Osteoblast (primary cell): ENCODE results near the gene AMBRA1. TPM values are rescaled to one million over a fixed set of nuclear protein-coding genes. Genes with fewer than 3 reads are reported as not detected.

Experiments
- DNase-seq: peaks from one replicate; pipeline ENCODE4 v3.0.0; 2011; ENCODE audit warnings: low spot score, mixed read lengths; ENCODE audit not compliant: insufficient read length; ENCODE audit errors: missing footprints
- H2AFZ ChIP-seq: 2 replicates; pipeline ENCODE4 v1.6.0; 2011; ENCODE audit warnings: mild to moderate bottlenecking, low read length
- H3K27ac ChIP-seq: 2 replicates; pipeline ENCODE4 v1.5.1; 2011; ENCODE audit warnings: mild to moderate bottlenecking, low read depth, low read length, moderate library complexity
- H3K27me3 ChIP-seq: 2 replicates; pipeline ENCODE4 v1.6.0; 2012; ENCODE audit warnings: mild to moderate bottlenecking, control low read depth, inconsistent platforms, low read length, moderate library complexity; ENCODE audit not compliant: insufficient read depth
- H3K36me3 ChIP-seq: 2 replicates; pipeline ENCODE4 v1.5.1; 2011; ENCODE audit warnings: mild to moderate bottlenecking, low read length, control low read depth, moderate library complexity; ENCODE audit not compliant: insufficient read depth
- H3K4me1 ChIP-seq: 2 replicates; pipeline ENCODE4 v1.5.1; 2011; ENCODE audit warnings: mild to moderate bottlenecking, low read length, control low read depth, moderate library complexity; ENCODE audit not compliant: insufficient read depth
- H3K4me2 ChIP-seq: 2 replicates; pipeline ENCODE4 v1.6.0; 2011; ENCODE audit warnings: mild to moderate bottlenecking, low read length; ENCODE audit not compliant: insufficient read depth
- H3K4me3 ChIP-seq: fragments of 200-600 bp; sonication (generic); 3 replicates; pipeline ENCODE4 v1.5.1; 2012; ENCODE audit warnings: mild to moderate bottlenecking, low read length, inconsistent platforms; ENCODE audit not compliant: insufficient read depth
- H3K79me2 ChIP-seq: 2 replicates; pipeline ENCODE4 v1.6.0; 2012; ENCODE audit warnings: mild to moderate bottlenecking, low read length, control low read depth, inconsistent platforms; ENCODE audit not compliant: insufficient read depth
- H3K9me3 ChIP-seq: 2 replicates; pipeline ENCODE4 v1.5.1; 2011; ENCODE audit warnings: low read depth, low read length, control low read depth
- H4K20me1 ChIP-seq: 2 replicates; pipeline ENCODE4 v1.6.0; 2012; ENCODE audit warnings: mild to moderate bottlenecking, low read length, control low read depth; ENCODE audit not compliant: insufficient read depth
- CTCF ChIP-seq: IDR thresholded peaks from 2 replicates; pipeline ENCODE4 v1.5.1; 2011; ENCODE audit warnings: mild to moderate bottlenecking, low read depth, low read length, moderate library complexity; ENCODE audit errors: extremely low read depth
- total RNA-seq: library from RNA; depleted of rRNA; stranded (reverse); fragments of >200 nt; gene quantifications from 2 replicates; pipeline ENCODE4 v1.2.3, GENCODE V29; 2012

Gene AMBRA1
- total RNA-seq, 1 donor: 29.7 TPM

- Histone ChIP-seq H3K9me3 (no peaks in the 10 kb centered on the region), H4K20me1 (peaks cover 5% of the 10 kb centered on the region), H3K4me2 (no peak overlapping the region), H2AFZ (no peak overlapping the region), H3K27me3 (no peaks in the 10 kb centered on the region), H3K4me3 (no peak overlapping the region), H3K79me2 (peaks cover 11% of the 10 kb centered on the region), H3K36me3 (no peaks in the 10 kb centered on the region), H3K27ac (no peak overlapping the region), H3K4me1 (peaks cover 15% of the 10 kb centered on the region)
- no peak for TF ChIP-seq CTCF
- DNase-seq: peak; percentile 54
Observed at GRCh38 chr11:46597609-46598219, 3.9 kb upstream of the AMBRA1 start.

- Histone ChIP-seq H3K4me1 (peaks cover 19% of the 10 kb centered on the region), H3K4me2 (no peak overlapping the region), H3K79me2 (peaks cover 16% of the 10 kb centered on the region), H3K27me3 (no peaks in the 10 kb centered on the region), H3K4me3 (no peak overlapping the region), H2AFZ (no peak overlapping the region), H3K36me3 (no peaks in the 10 kb centered on the region), H3K9me3 (no peaks in the 10 kb centered on the region), H3K27ac (no peak overlapping the region), H4K20me1 (peaks cover 8% of the 10 kb centered on the region)
- no peak for DNase-seq
- TF ChIP-seq CTCF: no peak
Observed at GRCh38 chr11:46597155-46597554, 3.3 kb upstream of the AMBRA1 start.

GRCh38 chr11:46594785-46595184 lies 962 bp upstream of the AMBRA1 start:
- peaks cover 21% of the 10 kb centered on the region for H3K4me1 ChIP-seq
- H3K79me2 ChIP-seq: peaks cover 39% of the 10 kb centered on the region
- no peaks in the 10 kb centered on the region for H3K9me3 ChIP-seq
- H3K27ac ChIP-seq: peak overlapping the region; percentile 46
- H3K4me2 ChIP-seq: peak overlapping the region; percentile 74
- H3K36me3 ChIP-seq: no peaks in the 10 kb centered on the region
- H3K4me3 ChIP-seq: no peak overlapping the region
- peak overlapping the region; percentile 93 for H2AFZ ChIP-seq
- DNase-seq: no peak
- TF ChIP-seq CTCF: no peak
- peaks cover 25% of the 10 kb centered on the region for H4K20me1 ChIP-seq
- H3K27me3 ChIP-seq: no peaks in the 10 kb centered on the region

GRCh38 chr11:46594374-46594700 lies 514 bp upstream of the AMBRA1 start:
- Histone ChIP-seq H3K27ac (peak overlapping the region; percentile 46), H3K36me3 (no peaks in the 10 kb centered on the region), H3K27me3 (no peaks in the 10 kb centered on the region), H3K4me3 (peak overlapping the region; percentile 95), H3K4me1 (peaks cover 21% of the 10 kb centered on the region), H3K9me3 (no peaks in the 10 kb centered on the region), H4K20me1 (peaks cover 29% of the 10 kb centered on the region), H3K79me2 (peaks cover 44% of the 10 kb centered on the region), H3K4me2 (peak overlapping the region; percentile 74), H2AFZ (peak overlapping the region; percentile 93)
- no peak for TF ChIP-seq CTCF
- DNase-seq: peak; percentile 49
